22Rv1 (cell line): Measurements from ENCODE around the gene ABCG2.

Source experiments
- CTCF ChIP-seq: fragments of 450-650 bp; IDR thresholded peaks from 2 replicates; pipeline ENCODE4 v1.5.1; 2017; ENCODE audit warnings: mild to moderate bottlenecking
- ZFX ChIP-seq: fragments of 450-650 bp; IDR thresholded peaks from 2 replicates; pipeline ENCODE4 v1.6.1; 2017; ENCODE audit warnings: antibody characterized with exemption, borderline replicate concordance

GRCh38 chr4:88189418-88189738 lies 30.9 kb upstream of the ABCG2 start:
- no peak for TF ChIP-seq CTCF
- no peak for TF ChIP-seq ZFX
